Activated T-helper 2 cell treated with anti-CD3 and anti-CD28 coated beads, Interferon-gamma antibody, Interleukin-2, Interleukin-4, amounts not matched to agents 10 μg/mL and 5 μg/mL and 100 μg/mL, durations not matched to agents 14 hours and 24 hours and 36 hours (primary cell): Measurements from ENCODE around the gene WDR86. TPM values are rescaled to one million over a fixed set of nuclear protein-coding genes. Genes with fewer than 3 reads are reported as not detected.

Experiments
- DNase-seq: peaks from one replicate; pipeline ENCODE4 v3.0.0; 2021; ENCODE audit warnings: low spot score
- H3K27ac Mint-ChIP-seq: one replicate; pipeline ENCODE4 v1.8.0; 2021; ENCODE audit warnings: mixed read lengths
- H3K27me3 Mint-ChIP-seq: one replicate; pipeline ENCODE4 v1.8.0; 2021; ENCODE audit warnings: low read depth, mixed read lengths
- H3K36me3 Mint-ChIP-seq: one replicate; pipeline ENCODE4 v1.8.0; 2021; ENCODE audit warnings: low read depth, mixed read lengths
- H3K4me1 Mint-ChIP-seq: one replicate; pipeline ENCODE4 v1.8.0; 2021; ENCODE audit warnings: low read depth, mixed read lengths
- H3K4me3 Mint-ChIP-seq: one replicate; pipeline ENCODE4 v1.8.0; 2021; ENCODE audit warnings: low read depth, mild to moderate bottlenecking, moderate library complexity, mixed read lengths
- H3K9me3 Mint-ChIP-seq: one replicate; pipeline ENCODE4 v1.8.0; 2021; ENCODE audit warnings: mixed read lengths
- intact Hi-C: fragments of 100-400 bp; cut with micrococcal nuclease; formaldehyde crosslinking; loops from one replicate; pipeline ENCODE4 v1.15.1; 2023
- total RNA-seq: library from RNA; stranded (reverse); gene quantifications from 2 replicates; pipeline ENCODE4 v1.2.3, GENCODE V29; 2022

The WDR86 gene
- total RNA-seq, 1 donor from 2014 or later = not detected

DNA sequence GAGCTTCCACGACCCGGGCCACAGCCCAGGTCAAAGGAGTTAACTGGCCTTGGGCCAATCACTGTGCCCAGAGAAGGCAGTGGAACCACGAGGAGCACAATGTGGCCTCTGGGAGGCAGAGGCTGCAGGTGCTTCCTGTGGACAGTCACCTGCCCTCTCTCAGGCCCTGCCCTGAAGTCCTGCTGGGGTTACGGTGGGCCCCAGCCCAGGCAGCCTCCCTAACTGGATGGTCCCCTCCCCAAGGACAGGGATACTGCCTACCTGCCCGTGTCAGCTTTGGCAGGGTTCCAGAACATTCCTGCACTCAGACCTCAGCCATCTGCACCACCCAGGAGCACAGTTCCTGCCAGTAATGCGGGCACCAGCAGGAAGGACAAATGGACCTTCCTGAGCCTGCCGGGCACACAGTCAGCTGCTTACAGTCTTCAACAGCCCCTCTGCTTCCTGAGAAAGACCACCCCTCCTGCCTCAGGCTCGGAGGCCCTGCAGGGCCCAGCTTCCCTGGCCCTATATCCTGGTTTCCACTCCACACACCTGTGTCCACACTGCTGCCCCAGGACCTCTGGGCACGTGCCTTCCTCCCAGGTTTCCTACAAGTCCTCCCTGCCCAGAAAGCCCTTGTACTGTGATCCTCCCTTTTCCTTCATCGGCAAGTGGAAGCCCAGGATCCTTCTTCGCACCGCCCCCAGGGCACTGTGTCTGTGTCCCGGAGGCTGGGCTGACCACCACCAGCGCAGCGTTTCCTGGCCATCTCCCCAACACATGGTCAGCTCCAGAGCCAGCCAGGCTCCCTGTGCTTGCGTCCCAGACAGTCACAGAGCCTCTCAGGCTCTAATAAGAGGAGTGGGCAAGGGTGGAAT, 23.3 kb downstream of the WDR86 start:
- Mint-ChIP-seq H3K36me3 (no peaks in the 10 kb centered on the region), H3K27ac (no peak overlapping the region), H3K27me3 (peaks cover 34% of the 10 kb centered on the region), H3K4me3 (no peak overlapping the region), H3K4me1 (peaks cover 4% of the 10 kb centered on the region), H3K9me3 (no peaks in the 10 kb centered on the region)
- intact Hi-C loops = no loop called here
- no peak for DNase-seq

DNA sequence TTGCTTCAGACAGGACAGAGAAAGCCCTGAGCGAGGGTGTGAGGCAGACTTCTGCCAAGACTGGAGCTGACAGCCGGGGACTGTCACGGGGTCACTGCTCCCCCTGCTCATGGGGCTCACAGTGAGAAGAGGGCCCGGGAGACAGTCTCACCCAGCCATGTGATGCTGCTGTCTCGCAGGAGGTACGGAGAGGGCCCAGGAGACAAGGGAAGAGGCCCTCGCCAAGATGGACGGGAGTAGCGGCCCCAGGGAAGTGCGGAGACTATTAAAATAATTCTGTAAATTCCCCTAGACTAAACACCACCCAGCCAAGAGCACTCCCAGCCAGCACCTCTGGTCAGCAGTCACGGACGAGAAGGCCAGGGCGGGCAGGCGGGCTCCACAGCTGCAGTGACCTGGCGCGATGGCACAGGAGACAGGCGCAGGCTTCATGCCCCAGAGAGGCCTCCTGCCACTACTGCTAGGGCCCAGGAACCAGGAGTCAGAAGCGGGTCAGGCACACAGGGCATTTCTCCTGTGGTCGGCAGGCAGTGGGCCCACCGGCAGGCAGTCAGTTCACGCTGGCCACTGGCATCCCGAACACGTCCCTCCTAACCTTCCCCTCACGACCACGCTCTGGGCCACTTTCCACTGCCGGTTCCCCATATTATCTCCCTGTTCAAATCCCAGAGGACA, 24.1 kb downstream of the WDR86 start:
- H3K36me3 Mint-ChIP-seq = no peaks in the 10 kb centered on the region
- peaks cover 37% of the 10 kb centered on the region for H3K27me3 Mint-ChIP-seq
- intact Hi-C loops = no loop called here
- DNase-seq = no peak
- H3K4me1 Mint-ChIP-seq = peaks cover 4% of the 10 kb centered on the region
- no peak overlapping the region for H3K4me3 Mint-ChIP-seq
- H3K9me3 Mint-ChIP-seq = no peaks in the 10 kb centered on the region
- no peak overlapping the region for H3K27ac Mint-ChIP-seq

DNA sequence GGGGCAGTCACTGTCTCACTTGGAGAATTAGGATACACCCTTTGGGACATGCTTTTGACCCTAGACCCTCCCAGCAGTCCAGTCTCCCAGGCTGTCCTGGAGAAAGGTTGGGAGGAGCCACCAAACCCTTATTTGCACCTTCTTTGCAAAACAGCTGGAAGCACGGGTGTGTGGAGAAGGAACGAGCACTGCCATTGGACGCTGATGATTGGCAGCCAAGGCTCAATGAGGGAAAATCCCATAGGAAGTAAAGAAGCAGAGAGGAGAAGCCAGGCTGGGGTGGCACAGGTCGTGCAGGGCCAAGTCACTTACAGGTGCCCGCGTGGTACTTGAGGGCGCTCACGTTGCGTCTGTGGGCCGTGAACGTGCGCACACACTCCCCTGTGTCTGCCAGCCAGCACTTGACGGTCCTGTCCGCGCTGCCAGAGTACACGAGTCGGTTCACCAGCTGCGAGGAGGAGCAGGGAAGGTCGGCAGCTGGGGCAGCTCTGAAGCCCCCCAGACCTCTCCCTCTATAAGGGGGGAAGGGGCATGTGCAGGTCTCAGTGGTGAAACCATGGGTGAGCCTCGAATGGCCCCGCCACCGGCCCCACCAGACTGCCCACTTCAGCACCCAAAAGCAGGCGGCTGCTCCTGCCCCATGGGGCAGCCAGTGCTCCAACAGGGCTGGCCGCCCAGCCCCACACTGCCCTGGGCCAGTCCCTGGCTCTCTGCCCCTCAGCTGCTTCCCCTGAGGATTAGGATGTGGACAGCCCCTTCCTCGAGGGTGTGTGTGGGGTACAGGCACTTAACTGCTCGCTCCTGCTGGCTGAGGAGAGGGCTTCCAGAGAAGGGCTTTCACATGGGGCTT, 24.8 kb downstream of the WDR86 start:
- intact Hi-C loops = no loop called here

DNA sequence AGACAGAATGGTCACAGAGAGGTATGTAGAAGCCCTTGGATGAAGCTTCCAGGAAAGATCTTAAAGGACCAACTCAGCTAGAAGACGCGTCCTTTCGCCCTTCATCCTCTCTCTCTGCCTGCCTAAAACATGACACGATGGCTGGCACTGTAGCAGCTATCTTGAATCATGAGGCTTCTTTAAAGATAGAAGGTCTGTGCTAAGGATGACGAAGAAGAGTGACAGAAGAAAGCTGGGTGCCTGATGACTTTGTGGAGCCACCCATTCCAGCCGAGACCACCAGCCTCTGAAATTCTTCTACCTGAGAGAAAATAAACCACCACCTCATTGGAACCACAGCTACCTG, 25.5 kb downstream of the WDR86 start:
- Mint-ChIP-seq H3K4me3 (no peak overlapping the region), H3K9me3 (no peaks in the 10 kb centered on the region), H3K4me1 (peaks cover 4% of the 10 kb centered on the region), H3K27ac (no peak overlapping the region), H3K36me3 (no peaks in the 10 kb centered on the region), H3K27me3 (peaks cover 34% of the 10 kb centered on the region)
- DNase-seq = no peak
- intact Hi-C loops = no loop called here

More for the DNA sequence above, 24.8 kb downstream of the WDR86 start:
- Mint-ChIP-seq H3K4me1 (peaks cover 4% of the 10 kb centered on the region), H3K9me3 (no peaks in the 10 kb centered on the region), H3K36me3 (no peaks in the 10 kb centered on the region), H3K27me3 (peaks cover 34% of the 10 kb centered on the region), H3K27ac (no peak overlapping the region), H3K4me3 (no peak overlapping the region)
- no peak for DNase-seq

DNA sequence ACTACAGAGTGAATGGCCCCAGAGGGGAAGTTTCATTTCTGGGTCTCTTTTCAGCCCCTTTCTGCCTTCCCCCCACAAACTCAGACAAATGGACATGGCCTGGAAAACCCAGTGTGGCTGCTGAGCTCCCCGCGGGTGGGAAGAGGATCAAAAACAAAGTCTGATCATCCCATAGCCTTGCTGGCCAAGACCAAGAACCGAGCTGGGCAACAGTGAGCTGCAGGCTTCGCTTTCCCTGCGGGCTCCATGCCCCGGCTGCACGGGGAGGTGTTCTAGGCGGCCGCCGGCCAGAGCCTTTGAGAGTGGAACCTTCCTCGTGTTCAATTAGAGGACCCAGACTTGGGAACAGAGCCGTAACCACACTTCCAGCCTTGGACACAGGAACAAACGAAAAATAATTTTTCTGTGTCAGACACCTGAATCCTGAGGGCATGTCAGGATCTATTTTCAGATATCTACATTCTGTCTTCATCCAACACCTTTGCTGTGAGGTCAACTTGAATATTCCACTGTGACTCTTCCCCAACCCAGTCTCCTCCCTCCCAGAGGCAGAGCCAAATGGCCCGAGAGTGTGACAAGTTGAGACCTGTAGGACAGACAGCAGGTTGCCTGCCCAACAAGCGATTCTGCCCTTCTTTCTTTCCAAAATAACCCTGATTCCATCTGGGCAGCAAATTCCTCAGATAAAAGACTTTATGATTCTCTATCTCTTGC, 26.0 kb downstream of the WDR86 start:
- Mint-ChIP-seq H3K9me3 (no peaks in the 10 kb centered on the region), H3K27me3 (peaks cover 34% of the 10 kb centered on the region), H3K4me1 (peaks cover 4% of the 10 kb centered on the region), H3K36me3 (no peaks in the 10 kb centered on the region), H3K27ac (no peak overlapping the region), H3K4me3 (no peak overlapping the region)
- intact Hi-C loops = no loop called here
- no peak for DNase-seq

DNA sequence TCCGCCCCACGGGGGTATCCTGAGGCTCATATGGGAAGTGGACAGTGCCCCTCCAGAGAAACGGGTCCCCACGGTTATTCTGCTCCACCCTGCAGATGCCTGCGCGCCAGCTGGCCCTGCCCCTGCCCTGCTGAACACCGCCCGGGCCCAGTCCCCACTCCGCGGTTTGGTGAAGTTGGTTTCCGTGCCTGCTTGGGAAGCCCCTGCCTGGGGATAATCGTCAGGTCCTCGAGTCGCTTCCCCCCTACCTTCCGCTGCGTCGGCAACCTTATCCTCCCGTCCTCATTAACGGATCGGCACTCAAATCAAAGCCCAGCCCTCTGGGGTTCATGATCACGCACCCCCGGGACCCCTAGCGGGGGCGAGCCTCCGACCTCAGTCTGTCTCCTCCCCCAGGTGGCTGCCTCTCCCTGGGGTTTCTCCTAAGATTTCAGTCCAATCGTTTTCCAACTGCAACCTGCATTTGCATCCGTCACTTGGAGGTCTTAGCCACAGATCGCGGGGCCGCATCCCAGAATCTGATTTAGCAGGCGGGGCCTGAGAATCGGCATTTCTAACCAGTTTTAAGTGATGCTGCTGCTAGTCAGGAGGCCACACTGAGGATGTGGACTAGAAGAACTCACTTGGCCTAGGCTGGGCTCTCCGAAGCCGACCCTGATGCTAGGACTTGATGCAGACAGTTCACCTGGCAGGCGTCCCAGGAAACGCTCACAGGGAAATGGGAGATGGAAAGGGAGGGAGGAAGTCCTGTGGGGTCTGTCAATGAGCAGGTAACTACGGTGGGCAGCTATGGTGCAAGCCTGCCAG, 27.6 kb downstream of the WDR86 start:
- Mint-ChIP-seq H3K27me3 (peaks cover 34% of the 10 kb centered on the region), H3K27ac (no peak overlapping the region), H3K4me1 (peaks cover 4% of the 10 kb centered on the region), H3K4me3 (peak overlapping the region; percentile 38), H3K36me3 (peaks cover 11% of the 10 kb centered on the region), H3K9me3 (no peaks in the 10 kb centered on the region)
- intact Hi-C loops = no loop called here
- no peak for DNase-seq

DNA sequence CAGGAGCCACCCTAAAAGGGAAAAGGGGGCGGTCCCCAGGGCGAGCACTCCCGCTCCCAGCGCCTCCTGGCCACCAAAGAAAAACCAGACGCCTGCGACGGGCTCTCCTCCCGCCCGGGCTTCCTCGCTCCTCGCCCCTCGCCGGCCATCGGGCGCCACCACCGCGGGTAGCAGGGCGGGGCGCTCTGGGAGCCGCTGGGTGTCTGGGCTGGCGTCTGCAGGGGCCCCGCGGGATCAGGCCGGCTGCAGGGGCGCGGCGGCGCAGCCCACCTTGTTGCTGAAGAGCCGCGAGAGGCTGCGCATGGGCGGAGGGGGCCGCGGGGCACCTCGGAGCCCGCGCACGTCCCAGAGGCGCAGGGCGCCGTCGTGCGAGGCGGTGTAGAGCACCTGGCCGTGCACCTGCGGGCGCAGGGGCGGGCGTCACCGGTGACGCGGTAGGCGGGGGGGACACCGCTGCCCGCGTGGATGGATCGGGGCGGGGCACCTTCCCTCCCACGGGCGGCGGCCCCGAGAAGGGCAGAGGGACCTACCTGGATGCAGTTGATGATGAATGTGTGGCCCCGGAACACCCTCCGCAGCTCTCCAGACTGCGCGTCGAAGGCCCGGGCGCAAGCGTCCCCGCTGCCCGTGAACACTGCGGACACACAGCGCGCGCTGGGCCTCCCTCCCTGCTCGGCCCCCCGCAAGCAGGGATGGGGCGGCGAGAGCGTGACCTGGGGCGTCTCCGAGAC, 28.3 kb downstream of the WDR86 start:
- no peak for DNase-seq
- intact Hi-C loops = no loop called here
- no peak overlapping the region for H3K4me3 Mint-ChIP-seq

DNA sequence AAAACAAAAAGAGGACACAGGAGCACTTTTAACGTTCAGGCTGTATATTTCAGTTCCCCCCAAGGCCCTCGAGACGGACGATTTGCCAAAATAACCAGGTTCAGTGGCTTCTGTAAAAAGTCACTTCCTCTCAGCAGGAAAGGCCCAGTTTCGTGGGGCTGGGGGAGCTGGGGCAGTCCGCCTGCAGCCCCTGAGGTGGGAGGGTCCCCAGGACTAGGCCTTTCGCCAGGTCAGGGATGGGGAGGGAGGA, 28.8 kb downstream of the WDR86 start:
- H3K4me3 Mint-ChIP-seq = no peak overlapping the region
- H3K9me3 Mint-ChIP-seq = no peaks in the 10 kb centered on the region
- peaks cover 32% of the 10 kb centered on the region for H3K27me3 Mint-ChIP-seq
- DNase-seq = no peak
- H3K36me3 Mint-ChIP-seq = peaks cover 11% of the 10 kb centered on the region
- peaks cover 4% of the 10 kb centered on the region for H3K4me1 Mint-ChIP-seq
- H3K27ac Mint-ChIP-seq = no peak overlapping the region
- intact Hi-C loops = no loop called here

More for the DNA sequence above, 28.3 kb downstream of the WDR86 start:
- H3K9me3 Mint-ChIP-seq = no peaks in the 10 kb centered on the region
- H3K4me1 Mint-ChIP-seq = peaks cover 4% of the 10 kb centered on the region
- peaks cover 34% of the 10 kb centered on the region for H3K27me3 Mint-ChIP-seq
- no peak overlapping the region for H3K27ac Mint-ChIP-seq
- peaks cover 11% of the 10 kb centered on the region for H3K36me3 Mint-ChIP-seq

DNA sequence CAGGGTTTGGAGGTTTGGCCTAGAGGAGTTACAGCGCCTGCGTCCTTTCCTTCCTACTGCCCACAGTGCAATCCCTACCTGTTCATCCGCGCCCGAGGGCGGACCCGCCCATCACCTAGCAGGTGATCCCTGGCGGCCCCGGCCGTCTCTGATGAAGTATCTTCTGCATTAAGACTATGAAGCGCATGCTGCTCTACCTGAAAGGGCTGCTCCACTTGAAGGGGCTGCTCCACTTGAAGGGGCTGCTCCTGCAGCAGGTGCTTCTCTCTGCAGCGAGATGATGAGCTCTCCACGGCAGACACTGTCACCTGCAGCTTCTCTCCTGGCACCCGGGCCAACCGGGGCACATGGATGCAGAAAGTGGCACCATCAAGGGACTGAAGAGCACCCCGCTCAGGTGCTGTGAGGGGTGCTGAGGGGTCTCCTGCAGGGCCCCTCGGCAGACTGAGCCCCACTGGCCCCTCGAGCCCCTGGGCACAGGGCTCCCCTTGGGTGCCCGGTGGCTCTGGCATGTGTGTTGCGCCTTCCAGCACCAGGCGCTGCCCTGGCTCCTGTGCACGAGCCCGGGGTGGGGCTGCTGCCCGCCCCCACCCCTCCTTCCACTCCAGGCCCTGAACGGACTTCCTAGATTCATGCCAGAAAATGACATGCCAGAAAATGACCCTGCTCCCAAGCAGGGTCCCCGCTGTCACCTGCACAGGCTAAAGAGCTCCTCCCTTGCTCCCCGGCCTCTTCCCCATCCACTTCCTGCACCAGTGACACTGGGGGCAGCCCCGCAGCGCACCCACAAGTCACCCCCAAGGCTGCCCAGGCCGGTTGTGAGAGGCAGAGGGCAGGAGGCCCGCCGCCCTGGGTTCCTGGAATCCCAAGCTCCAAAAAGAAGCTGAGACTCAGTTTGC, 29.4 kb downstream of the WDR86 start:
- no peak for DNase-seq
- no peak overlapping the region for H3K4me3 Mint-ChIP-seq
- peaks cover 4% of the 10 kb centered on the region for H3K4me1 Mint-ChIP-seq
- H3K27me3 Mint-ChIP-seq = peaks cover 31% of the 10 kb centered on the region
- H3K36me3 Mint-ChIP-seq = peaks cover 11% of the 10 kb centered on the region
- intact Hi-C loops = no loop called here
- no peak overlapping the region for H3K27ac Mint-ChIP-seq
- H3K9me3 Mint-ChIP-seq = no peaks in the 10 kb centered on the region

DNA sequence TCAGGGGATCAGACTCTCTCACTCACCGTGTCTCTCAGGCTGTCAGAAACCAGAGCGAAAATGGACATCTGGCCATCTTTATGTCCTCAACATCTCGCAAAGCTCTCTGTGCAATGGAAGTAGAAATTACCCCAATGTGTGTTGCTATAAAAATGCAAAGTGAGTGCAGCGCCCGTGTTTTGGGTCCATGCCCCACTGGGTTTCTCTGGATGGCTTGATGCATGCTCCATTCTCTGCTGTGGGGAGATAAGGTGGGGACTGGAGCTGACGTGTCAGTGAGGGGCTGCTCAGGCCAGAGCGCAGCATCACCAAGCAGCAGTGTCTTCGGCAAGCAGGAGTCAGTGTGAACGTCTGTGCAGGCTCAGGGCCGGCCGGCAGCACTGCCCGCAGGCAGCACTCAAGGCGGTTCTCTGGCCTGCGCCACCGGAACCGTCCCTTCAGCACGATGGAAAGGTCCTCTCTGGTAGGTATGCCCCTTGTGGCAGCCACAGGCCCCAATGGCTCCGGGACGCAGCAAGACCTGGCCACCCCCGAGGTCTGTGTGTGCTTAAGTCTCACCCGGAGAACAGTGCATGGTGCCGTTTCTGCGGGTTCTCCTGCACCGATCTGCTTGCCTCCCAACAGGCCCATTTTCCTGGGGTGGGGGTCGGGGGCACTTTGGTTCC, 30.2 kb downstream of the WDR86 start:
- H3K36me3 Mint-ChIP-seq = peaks cover 11% of the 10 kb centered on the region
- no peak overlapping the region for H3K27ac Mint-ChIP-seq
- DNase-seq = no peak
- no peak overlapping the region for H3K4me3 Mint-ChIP-seq
- H3K27me3 Mint-ChIP-seq = peaks cover 27% of the 10 kb centered on the region
- intact Hi-C loops = no loop called here
- peaks cover 4% of the 10 kb centered on the region for H3K4me1 Mint-ChIP-seq
- H3K9me3 Mint-ChIP-seq = no peaks in the 10 kb centered on the region

DNA sequence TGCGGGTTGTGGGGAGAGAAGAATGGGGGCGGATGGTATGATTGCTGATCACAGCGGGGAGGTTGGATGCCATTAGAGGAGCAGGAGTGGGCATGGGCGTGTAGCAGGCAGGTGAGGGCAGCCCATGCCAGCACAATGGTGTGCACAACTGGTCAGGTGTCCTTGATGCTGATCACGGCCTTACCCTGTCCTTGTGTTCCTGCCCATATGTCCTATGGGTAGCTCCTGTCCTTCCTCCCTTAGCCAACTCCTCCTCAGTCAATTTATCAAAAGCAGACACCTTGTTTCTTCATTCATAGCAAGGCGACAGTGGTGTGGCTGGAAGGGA, 30.7 kb downstream of the WDR86 start:
- H3K9me3 Mint-ChIP-seq = no peaks in the 10 kb centered on the region
- intact Hi-C loops = no loop called here
- H3K27me3 Mint-ChIP-seq = peaks cover 22% of the 10 kb centered on the region
- H3K27ac Mint-ChIP-seq = no peak overlapping the region
- DNase-seq = no peak
- no peak overlapping the region for H3K4me3 Mint-ChIP-seq
- peaks cover 11% of the 10 kb centered on the region for H3K36me3 Mint-ChIP-seq
- H3K4me1 Mint-ChIP-seq = peaks cover 4% of the 10 kb centered on the region
